ENCODE results near the gene CASZ1.

The CASZ1 gene

GRCh38 chr1:10693497-10694273 is 102.8 kb downstream of the CASZ1 start:
- Histone ChIP-seq H3K27me3 (ENCODE audit: control insufficient read depth, insufficient read depth, low read length) (no peaks in the 10 kb centered on the region), H3K36me3 (ENCODE audit: control insufficient read depth, insufficient read depth, low read length) (no peaks in the 10 kb centered on the region), H3K9me3 (ENCODE audit: control insufficient read depth, insufficient read depth, low read length) (no peaks in the 10 kb centered on the region), H3K4me1 (ENCODE audit: control insufficient read depth, insufficient read depth, low read length) (peaks cover under 1% of the 10 kb centered on the region; the same call in 1 of the 2 replicates), H3K4me3 (ENCODE audit: low read length) (peak overlapping the region; percentile 49; the same call in 1 of the 2 replicates), H3K27ac (ENCODE audit: low read length) (no peak overlapping the region)
- no peak for DNase-seq (ENCODE audit: low read depth, low spot score)
- no CpG with 5 or more reads among the region's 79 CpGs for WGBS (ENCODE audit: insufficient coverage, insufficient read length)

DNA sequence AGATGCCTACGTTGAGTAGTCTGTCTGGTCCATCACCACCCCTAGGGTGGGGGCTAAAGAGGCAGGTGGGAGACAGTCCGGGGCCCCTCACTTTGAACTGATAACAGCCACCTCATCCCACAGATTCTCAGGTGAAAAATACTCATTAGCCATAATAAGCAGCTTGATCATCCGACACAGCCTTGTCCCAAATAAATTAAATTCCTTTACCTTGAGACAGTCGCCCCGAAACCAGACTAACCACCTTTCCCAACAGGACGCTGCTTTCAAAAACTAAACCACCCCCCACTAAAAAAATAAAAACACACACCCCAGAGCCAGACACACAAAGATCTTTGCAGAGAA is 103.3 kb downstream of the CASZ1 start:
- H3K4me3 ChIP-seq (ENCODE audit: low read length), result no peak overlapping the region
- 92% methylated on average over 2 of the region's 6 CpGs for WGBS (ENCODE audit: insufficient coverage, insufficient read length)
- no peaks in the 10 kb centered on the region for H3K4me1 ChIP-seq (ENCODE audit: control insufficient read depth, insufficient read depth, low read length)
- no peaks in the 10 kb centered on the region for H3K36me3 ChIP-seq (ENCODE audit: control insufficient read depth, insufficient read depth, low read length)
- no peak for DNase-seq (ENCODE audit: low read depth, low spot score)
- no peak overlapping the region for H3K27ac ChIP-seq (ENCODE audit: low read length)
- no peaks in the 10 kb centered on the region for H3K9me3 ChIP-seq (ENCODE audit: control insufficient read depth, insufficient read depth, low read length)
- no peaks in the 10 kb centered on the region for H3K27me3 ChIP-seq (ENCODE audit: control insufficient read depth, insufficient read depth, low read length)

DNA sequence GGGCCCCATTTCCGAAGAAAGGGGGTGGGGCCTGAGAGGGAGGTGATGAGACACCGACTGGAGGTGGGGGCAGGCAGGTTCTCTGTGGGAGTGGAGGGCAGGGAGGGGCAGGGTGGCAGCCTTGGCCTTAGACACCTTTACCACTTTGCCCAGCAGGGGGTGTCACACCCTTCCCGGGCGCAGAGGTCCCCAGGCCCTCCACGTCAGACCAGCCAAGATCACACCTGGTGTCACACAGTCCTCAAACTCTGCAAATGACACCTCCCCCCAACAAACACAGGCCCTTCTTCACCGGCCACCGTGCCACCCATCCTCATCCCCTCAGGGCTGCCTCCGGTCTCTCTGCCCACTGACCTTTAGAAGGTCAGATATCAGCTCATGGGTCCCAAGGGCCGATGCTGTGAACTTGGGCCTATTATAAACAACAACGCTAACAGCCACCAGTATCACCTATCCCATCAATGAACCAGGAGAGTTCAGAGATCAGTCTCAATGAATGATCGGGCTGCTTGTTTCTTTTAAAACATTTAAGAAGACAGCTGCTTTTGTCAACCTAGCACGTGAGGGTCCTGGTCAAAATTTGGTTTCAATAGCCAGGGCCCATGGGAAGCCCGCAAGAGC is 103.9 kb downstream of the CASZ1 start:
- H3K27ac ChIP-seq (ENCODE audit: low read length), result no peak overlapping the region
- H3K27me3 ChIP-seq (ENCODE audit: control insufficient read depth, insufficient read depth, low read length), result no peaks in the 10 kb centered on the region
- H3K9me3 ChIP-seq (ENCODE audit: control insufficient read depth, insufficient read depth, low read length), result no peaks in the 10 kb centered on the region
- DNase-seq (ENCODE audit: low read depth, low spot score), result no peak
- H3K4me1 ChIP-seq (ENCODE audit: control insufficient read depth, insufficient read depth, low read length), result no peaks in the 10 kb centered on the region
- no CpG with 5 or more reads among the region's 13 CpGs for WGBS (ENCODE audit: insufficient coverage, insufficient read length)
- no peaks in the 10 kb centered on the region for H3K36me3 ChIP-seq (ENCODE audit: control insufficient read depth, insufficient read depth, low read length)
- no peak overlapping the region for H3K4me3 ChIP-seq (ENCODE audit: low read length)

DNA sequence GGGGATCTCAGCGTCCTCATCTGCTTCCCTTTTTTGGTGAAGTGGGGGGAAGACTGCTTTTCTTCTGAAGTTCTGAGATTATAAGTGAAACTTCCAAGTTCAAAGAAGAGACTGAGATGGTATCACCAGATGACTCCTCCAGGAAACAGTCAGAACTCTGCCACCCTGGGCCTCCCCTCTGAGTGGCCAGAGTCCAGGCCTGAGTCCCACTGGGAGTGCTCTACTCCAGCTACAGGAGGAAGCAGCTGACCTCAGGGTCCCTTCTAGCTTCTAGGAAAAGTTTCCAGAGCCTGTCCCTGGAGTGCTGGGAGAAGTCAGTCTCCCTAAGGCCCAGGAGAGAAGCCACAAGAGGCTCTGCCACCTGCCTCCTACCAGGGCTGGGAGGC is 104.7 kb downstream of the CASZ1 start:
- H3K27ac ChIP-seq (ENCODE audit: low read length), result no peak overlapping the region

DNA sequence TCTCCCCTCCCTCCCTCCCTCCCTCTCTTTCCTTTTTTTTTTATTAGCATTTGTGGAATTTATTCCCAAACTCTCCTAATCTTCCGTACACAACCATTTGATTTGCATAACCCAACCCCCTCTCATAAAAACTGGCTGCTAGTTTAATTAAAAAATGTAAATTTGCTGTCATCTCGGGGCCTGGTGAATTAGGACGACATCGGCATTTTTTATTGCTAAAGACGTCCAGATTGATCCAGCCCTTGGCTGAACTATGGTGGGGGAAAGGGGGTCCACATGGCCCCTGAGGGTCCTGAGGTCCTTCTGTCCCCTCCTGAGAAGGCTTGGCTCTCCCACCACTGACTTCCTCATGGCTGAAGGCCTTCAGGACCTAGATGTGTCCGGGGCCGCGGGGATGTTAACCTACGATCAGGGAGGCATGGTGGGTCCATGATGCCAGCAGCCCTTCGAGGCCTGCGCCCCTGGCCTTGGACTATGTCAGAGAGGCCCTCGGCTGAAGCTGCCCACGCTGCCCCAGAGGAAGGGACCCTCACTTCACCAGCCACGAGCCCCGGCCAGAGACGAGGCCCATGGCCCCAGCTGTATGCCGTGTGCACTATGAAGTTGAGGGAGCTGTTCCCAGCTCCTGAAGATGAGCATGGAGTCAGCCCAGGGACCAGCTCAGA is 105.2 kb downstream of the CASZ1 start:
- 100% methylated on average over 1 of the region's 17 CpGs for whole genome bisulfite sequencing (ENCODE audit: insufficient coverage, insufficient read length)
- Histone ChIP-seq H3K27ac (ENCODE audit: low read length) (no peak overlapping the region), H3K9me3 (ENCODE audit: control insufficient read depth, insufficient read depth, low read length) (no peaks in the 10 kb centered on the region), H3K36me3 (ENCODE audit: control insufficient read depth, insufficient read depth, low read length) (no peaks in the 10 kb centered on the region), H3K27me3 (ENCODE audit: control insufficient read depth, insufficient read depth, low read length) (no peaks in the 10 kb centered on the region), H3K4me1 (ENCODE audit: control insufficient read depth, insufficient read depth, low read length) (peaks cover 2% of the 10 kb centered on the region; the same call in 1 of the 2 replicates), H3K4me3 (ENCODE audit: low read length) (no peak overlapping the region)
- DNase-seq (ENCODE audit: low read depth, low spot score), result no peak

More for the DNA sequence above, 104.7 kb downstream of the CASZ1 start:
- Histone ChIP-seq H3K27me3 (ENCODE audit: control insufficient read depth, insufficient read depth, low read length) (no peaks in the 10 kb centered on the region), H3K36me3 (ENCODE audit: control insufficient read depth, insufficient read depth, low read length) (no peaks in the 10 kb centered on the region), H3K4me3 (ENCODE audit: low read length) (no peak overlapping the region), H3K4me1 (ENCODE audit: control insufficient read depth, insufficient read depth, low read length) (0 out of 2 replicates have a peak, but pooled peaks cover under 1% of the 10 kb centered on the region), H3K9me3 (ENCODE audit: control insufficient read depth, insufficient read depth, low read length) (no peaks in the 10 kb centered on the region)
- WGBS (ENCODE audit: insufficient coverage, insufficient read length), result no CpG with 5 or more reads among the region's 1 CpG
- DNase-seq (ENCODE audit: low read depth, low spot score), result no peak

GRCh38 chr1:10690484-10690883 is 106.0 kb downstream of the CASZ1 start:
- no peak for DNase-seq (ENCODE audit: low read depth, low spot score)
- Histone ChIP-seq H3K27me3 (ENCODE audit: control insufficient read depth, insufficient read depth, low read length) (no peaks in the 10 kb centered on the region), H3K9me3 (ENCODE audit: control insufficient read depth, insufficient read depth, low read length) (no peaks in the 10 kb centered on the region), H3K27ac (ENCODE audit: low read length) (no peak overlapping the region), H3K4me3 (ENCODE audit: low read length) (no peak overlapping the region), H3K4me1 (ENCODE audit: control insufficient read depth, insufficient read depth, low read length) (peaks cover 2% of the 10 kb centered on the region; the same call in 1 of the 2 replicates), H3K36me3 (ENCODE audit: control insufficient read depth, insufficient read depth, low read length) (no peaks in the 10 kb centered on the region)
- WGBS (ENCODE audit: insufficient coverage, insufficient read length), result no CpG with 5 or more reads among the region's 17 CpGs

DNA sequence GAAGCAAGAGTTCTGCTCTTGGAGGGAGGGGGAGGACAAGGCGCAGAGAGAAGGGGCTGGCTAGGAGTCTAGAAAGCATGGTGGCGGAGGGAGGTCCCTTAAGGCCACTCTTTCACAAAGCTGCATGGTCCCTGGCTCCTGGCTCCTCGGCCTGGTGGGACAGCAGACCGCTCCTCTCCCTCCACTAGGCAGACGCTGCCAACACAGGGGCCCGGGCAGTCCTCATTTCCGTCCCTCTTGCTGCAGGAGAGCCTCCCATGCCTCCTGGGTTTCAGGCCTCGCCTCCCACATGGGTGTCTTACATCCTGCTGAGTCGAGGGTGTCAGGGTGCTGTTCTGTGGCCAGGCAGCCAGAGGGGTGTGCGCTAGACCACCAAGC is 108.0 kb downstream of the CASZ1 start:
- H3K4me1 ChIP-seq (ENCODE audit: control insufficient read depth, insufficient read depth, low read length), result peaks cover 2% of the 10 kb centered on the region
- no peaks in the 10 kb centered on the region for H3K36me3 ChIP-seq (ENCODE audit: control insufficient read depth, insufficient read depth, low read length)
- H3K27ac ChIP-seq (ENCODE audit: low read length), result no peak overlapping the region
- no CpG with 5 or more reads among the region's 10 CpGs for WGBS (ENCODE audit: insufficient coverage, insufficient read length)
- DNase-seq (ENCODE audit: low read depth, low spot score), result no peak
- H3K27me3 ChIP-seq (ENCODE audit: control insufficient read depth, insufficient read depth, low read length), result no peaks in the 10 kb centered on the region
- H3K9me3 ChIP-seq (ENCODE audit: control insufficient read depth, insufficient read depth, low read length), result no peaks in the 10 kb centered on the region
- H3K4me3 ChIP-seq (ENCODE audit: low read length), result no peak overlapping the region

DNA sequence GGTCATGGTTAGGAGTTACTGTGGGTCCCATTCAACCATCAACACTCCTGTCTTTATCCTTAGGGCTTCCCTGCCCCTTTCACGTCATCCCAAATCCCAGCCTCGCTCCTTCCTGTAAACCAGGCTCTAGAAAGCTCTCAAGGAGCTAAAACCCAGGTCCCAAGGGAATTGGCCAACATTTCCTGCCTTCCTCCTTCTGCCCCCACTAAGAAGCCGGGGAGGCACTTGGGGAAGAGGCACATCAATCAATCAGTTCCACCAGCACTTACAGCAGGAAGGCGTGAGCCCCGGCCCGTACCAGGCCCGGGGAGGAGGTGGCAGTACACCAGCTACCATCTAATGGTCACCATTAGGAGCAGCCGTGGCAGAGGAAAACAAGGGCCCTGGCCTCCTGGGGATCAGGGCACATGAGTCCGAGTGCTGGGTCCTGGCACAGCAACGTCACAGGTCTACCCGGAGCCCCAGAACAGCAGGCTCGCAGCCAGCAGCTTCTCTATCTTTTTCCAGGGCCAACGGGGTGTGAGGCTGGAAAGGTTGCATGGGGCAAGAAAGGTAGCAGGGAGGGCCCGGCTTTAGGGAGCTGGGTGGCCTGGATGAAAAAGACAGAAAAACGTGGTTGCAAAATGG is 108.6 kb downstream of the CASZ1 start:
- no peaks in the 10 kb centered on the region for H3K9me3 ChIP-seq (ENCODE audit: control insufficient read depth, insufficient read depth, low read length)

GRCh38 chr1:10687251-10687651 is 109.2 kb downstream of the CASZ1 start:
- Histone ChIP-seq H3K9me3 (ENCODE audit: control insufficient read depth, insufficient read depth, low read length) (no peaks in the 10 kb centered on the region), H3K4me1 (ENCODE audit: control insufficient read depth, insufficient read depth, low read length) (peaks cover 7% of the 10 kb centered on the region), H3K27me3 (ENCODE audit: control insufficient read depth, insufficient read depth, low read length) (no peaks in the 10 kb centered on the region), H3K36me3 (ENCODE audit: control insufficient read depth, insufficient read depth, low read length) (no peaks in the 10 kb centered on the region), H3K27ac (ENCODE audit: low read length) (no peak overlapping the region), H3K4me3 (ENCODE audit: low read length) (no peak overlapping the region)
- no peak for DNase-seq (ENCODE audit: low read depth, low spot score)
- no CpG with 5 or more reads among the region's 7 CpGs for WGBS (ENCODE audit: insufficient coverage, insufficient read length)

More for the DNA sequence above, 108.6 kb downstream of the CASZ1 start:
- H3K27ac ChIP-seq (ENCODE audit: low read length), result no peak overlapping the region
- no peak for DNase-seq (ENCODE audit: low read depth, low spot score)
- no peak overlapping the region for H3K4me3 ChIP-seq (ENCODE audit: low read length)
- no CpG with 5 or more reads among the region's 15 CpGs for WGBS (ENCODE audit: insufficient coverage, insufficient read length)
- H3K36me3 ChIP-seq (ENCODE audit: control insufficient read depth, insufficient read depth, low read length), result no peaks in the 10 kb centered on the region
- peaks cover 5% of the 10 kb centered on the region for H3K4me1 ChIP-seq (ENCODE audit: control insufficient read depth, insufficient read depth, low read length)
- no peaks in the 10 kb centered on the region for H3K27me3 ChIP-seq (ENCODE audit: control insufficient read depth, insufficient read depth, low read length)

- H3K4me3 ChIP-seq (ENCODE audit: low read length), result no peak overlapping the region
- peaks cover 7% of the 10 kb centered on the region for H3K4me1 ChIP-seq (ENCODE audit: control insufficient read depth, insufficient read depth, low read length)
- no CpG with 5 or more reads among the region's 20 CpGs for WGBS (ENCODE audit: insufficient coverage, insufficient read length)
- DNase-seq (ENCODE audit: low read depth, low spot score), result no peak
- no peaks in the 10 kb centered on the region for H3K9me3 ChIP-seq (ENCODE audit: control insufficient read depth, insufficient read depth, low read length)
- H3K27me3 ChIP-seq (ENCODE audit: control insufficient read depth, insufficient read depth, low read length), result no peaks in the 10 kb centered on the region
- H3K36me3 ChIP-seq (ENCODE audit: control insufficient read depth, insufficient read depth, low read length), result no peaks in the 10 kb centered on the region
- no peak overlapping the region for H3K27ac ChIP-seq (ENCODE audit: low read length)
These were observed 109.9 kb downstream of the CASZ1 start for GRCh38 chr1:10686404-10687040.

Data from iPS DF 6.9 (cell line).